H1 (cell line): ENCODE data around the gene SFT2D1. TPM values are rescaled to one million over a fixed set of nuclear protein-coding genes. Genes with fewer than 3 reads are reported as not detected.

Experiments used
- CTCF ChIA-PET: fragments of 300-600 bp; sonication (Branson Sonifier 250); formaldehyde crosslinking; loops from one replicate; lab custom pipeline; 2021; ENCODE audit not compliant: partially characterized antibody; lab: Charles Lee
- POLR2A ChIA-PET: fragments of 300-600 bp; sonication (Branson Sonifier 250); formaldehyde crosslinking; loops from one replicate; lab custom pipeline; 2021; ENCODE audit warnings: inconsistent platforms; ENCODE audit not compliant: partially characterized antibody; lab: Charles Lee
- DNase-seq, 2 experiments: peaks; one replicate each; pipeline versions ENCODE4 v3.0.0 to v3.0.0-alpha.2; 2010 to 2022; ENCODE audit warnings: low spot score in 2 of 2, low read depth in 1 of 2, mixed read lengths in 1 of 2
- FAIRE-seq: peaks from 2 replicates; lab custom pipeline; 2011; peaks lifted over from hg19 to GRCh38; lab: Jason Lieb, UNC
- H2AFZ ChIP-seq: 2 replicates; pipeline ENCODE4 v1.8.1; 2012; ENCODE audit warnings: low read length, inconsistent platforms
- H2AK5ac ChIP-seq: 2 replicates; pipeline ENCODE4 v1.6.1; 2013; ENCODE audit warnings: low read depth, low read length
- H2BK120ac ChIP-seq: replicated peaks from 2 replicates; pipeline ENCODE3; 2013; ENCODE audit warnings: low read depth, low read length, inconsistent platforms
- H2BK12ac ChIP-seq: 2 replicates; pipeline ENCODE4 v1.6.1; 2013; ENCODE audit warnings: low read depth, low read length
- H2BK15ac ChIP-seq: 2 replicates; pipeline ENCODE4 v1.6.1; 2013; ENCODE audit warnings: low read length
- H2BK20ac ChIP-seq: 2 replicates; pipeline ENCODE4 v1.6.1; 2013; ENCODE audit warnings: low read length
- H2BK5ac ChIP-seq: 2 replicates; pipeline ENCODE4 v1.6.1; 2013; ENCODE audit warnings: low read depth, low read length
- H3K14ac ChIP-seq: 2 replicates; pipeline ENCODE4 v1.6.1; 2013; ENCODE audit warnings: inconsistent platforms; ENCODE audit not compliant: insufficient read length
- H3K18ac ChIP-seq: 2 replicates; pipeline ENCODE4 v1.6.1; 2013; ENCODE audit warnings: low read length; ENCODE audit errors: extremely low read depth
- H3K23ac ChIP-seq: 2 replicates; pipeline ENCODE4 v1.6.1; 2013; ENCODE audit warnings: inconsistent platforms; ENCODE audit not compliant: insufficient read length
- H3K23me2 ChIP-seq: 2 replicates; pipeline ENCODE4 v1.6.1; 2013; ENCODE audit warnings: low read depth, low read length
- H3K27ac ChIP-seq: 2 replicates; pipeline ENCODE4 v1.6.1; 2011; ENCODE audit warnings: low read depth, low read length, inconsistent platforms
- H3K27me3 ChIP-seq, 4 experiments: replicated peaks in 1 of 4; 1 replicate in 1 of 4; 2 replicates in 3 of 4; pipeline versions ENCODE4 v1.6.1 to v1.8.1; 2011 to 2013; ENCODE audit warnings: low read length in 3 of 4, mild to moderate bottlenecking in 3 of 4, inconsistent platforms in 2 of 4, mixed read lengths in 2 of 4, moderate library complexity in 1 of 4; ENCODE audit not compliant: control insufficient read depth in 3 of 4, insufficient read depth in 3 of 4; ENCODE audit errors: extremely low read depth in 1 of 4
- H3K36me3 ChIP-seq, 4 experiments: 2 replicates each; pipeline versions ENCODE4 v1.6.1 to v1.8.1; 2011 to 2013; ENCODE audit warnings: mild to moderate bottlenecking in 4 of 4, low read length in 3 of 4, moderate library complexity in 2 of 4, control low read depth in 1 of 4, inconsistent platforms in 1 of 4; ENCODE audit not compliant: insufficient read depth in 4 of 4, control insufficient read depth in 2 of 4
- H3K4ac ChIP-seq: replicated peaks from 2 replicates; pipeline ENCODE3; 2013; ENCODE audit warnings: low read length, low read depth, mixed read lengths, inconsistent platforms; ENCODE audit not compliant: insufficient read length
- H3K4me1 ChIP-seq, 4 experiments: replicated peaks in 1 of 4; 1 replicate in 1 of 4; 2 replicates in 3 of 4; pipeline versions ENCODE4 v1.6.1 to v1.8.1; 2011 to 2013; ENCODE audit warnings: low read length in 3 of 4, inconsistent platforms in 2 of 4, mixed read lengths in 1 of 4; ENCODE audit not compliant: insufficient read depth in 4 of 4, control insufficient read depth in 3 of 4
- H3K4me2 ChIP-seq, 2 experiments: 2 replicates each; pipeline versions ENCODE4 v1.6.1 to v1.8.1; 2011 to 2013; ENCODE audit warnings: low read depth in 2 of 2, low read length in 2 of 2, control low read depth in 1 of 2, inconsistent platforms in 1 of 2, mild to moderate bottlenecking in 1 of 2; ENCODE audit not compliant: insufficient read depth in 1 of 2
- H3K4me3 ChIP-seq, 4 experiments: fragments of 200-600, 300-600 bp in 1 of 4; sonication (generic), shearing (Covaris generic), sonication (Bioruptor Twin) in 1 of 4; 2 replicates each; pipeline versions ENCODE4 v1.5.1 to v1.8.1; 2011 to 2016; ENCODE audit warnings: low read length in 4 of 4, low read depth in 3 of 4, control low read depth in 2 of 4, inconsistent platforms in 2 of 4, mild to moderate bottlenecking in 2 of 4, mixed read lengths in 1 of 4, moderate library complexity in 1 of 4; ENCODE audit not compliant: insufficient read depth in 2 of 4; ENCODE audit errors: extremely low read depth in 1 of 4
- H3K56ac ChIP-seq: replicated peaks from 2 replicates; pipeline ENCODE3; 2013; ENCODE audit warnings: low read depth, mild to moderate bottlenecking, mixed read lengths, low read length, inconsistent platforms; ENCODE audit not compliant: insufficient read length
- H3K79me1 ChIP-seq: 2 replicates; pipeline ENCODE4 v1.6.1; 2013; ENCODE audit warnings: low read depth, low read length, control low read depth
- H3K79me2 ChIP-seq, 2 experiments: 2 replicates each; pipeline versions ENCODE4 v1.6.1 to v1.8.1; 2012 to 2013; ENCODE audit warnings: low read length in 2 of 2, mild to moderate bottlenecking in 2 of 2, inconsistent platforms in 1 of 2; ENCODE audit not compliant: insufficient read depth in 2 of 2, control insufficient read depth in 1 of 2
- H3K9ac ChIP-seq, 4 experiments: replicated peaks in 1 of 4; 1 replicate in 1 of 4; 2 replicates in 3 of 4; pipeline versions ENCODE4 v1.6.1 to v1.8.1; 2011 to 2013; ENCODE audit warnings: low read depth in 3 of 4, low read length in 3 of 4, control low read depth in 2 of 4, mild to moderate bottlenecking in 2 of 4, moderate library complexity in 2 of 4, inconsistent platforms in 1 of 4; ENCODE audit errors: extremely low read depth in 1 of 4
- H3K9me3 ChIP-seq, 2 experiments: 2 replicates each; pipeline versions ENCODE4 v1.6.1 to v1.8.1; 2012 to 2013; ENCODE audit warnings: mild to moderate bottlenecking in 2 of 2, moderate library complexity in 2 of 2, control low read depth in 1 of 2, inconsistent platforms in 1 of 2, low read depth in 1 of 2, low read length in 1 of 2, mixed read lengths in 1 of 2; ENCODE audit not compliant: insufficient read depth in 2 of 2
- H4K20me1 ChIP-seq, 2 experiments: replicated peaks in 1 of 2; 2 replicates each; pipeline versions ENCODE3 to v1.8.1; 2011 to 2013; ENCODE audit warnings: inconsistent platforms in 2 of 2, low read length in 2 of 2, mild to moderate bottlenecking in 1 of 2; ENCODE audit not compliant: insufficient read depth in 2 of 2, control insufficient read depth in 1 of 2
- H4K5ac ChIP-seq: 2 replicates; pipeline ENCODE4 v1.6.1; 2013; ENCODE audit warnings: low read length, low read depth, mixed read lengths, inconsistent platforms; ENCODE audit not compliant: insufficient read length
- H4K8ac ChIP-seq: 2 replicates; pipeline ENCODE4 v1.8.0; 2013; ENCODE audit warnings: mild to moderate bottlenecking, moderate library complexity, low read length, inconsistent platforms; ENCODE audit not compliant: insufficient read depth; ENCODE audit errors: extremely low read depth
- H4K91ac ChIP-seq: replicated peaks from 2 replicates; pipeline ENCODE3; 2013; ENCODE audit warnings: low read length, mixed read lengths, inconsistent platforms; ENCODE audit not compliant: insufficient read length
- BACH1 ChIP-seq: IDR thresholded peaks from 2 replicates; pipeline ENCODE4 v1.6.1; 2012; ENCODE audit warnings: low read length, improper control_type of control experiment
- CEBPB ChIP-seq: IDR thresholded peaks from 2 replicates; pipeline ENCODE4 v1.6.1; 2012; ENCODE audit warnings: low read depth, low read length
- CHD1 ChIP-seq: IDR thresholded peaks from 2 replicates; pipeline ENCODE4 v1.6.1; 2012; ENCODE audit warnings: low read depth, low read length, improper control_type of control experiment
- FOSL1 ChIP-seq: IDR thresholded peaks from 2 replicates; pipeline ENCODE4 v1.6.1; 2011; ENCODE audit warnings: mild to moderate bottlenecking, low read depth, low read length, moderate library complexity; ENCODE audit not compliant: insufficient read depth
- GABPA ChIP-seq: IDR thresholded peaks from 2 replicates; pipeline ENCODE4 v1.6.1; 2011; ENCODE audit warnings: mild to moderate bottlenecking, low read length, moderate library complexity, borderline replicate concordance; ENCODE audit not compliant: insufficient read depth
- KDM1A ChIP-seq: fragments of 200-600, 300-600 bp; sonication (generic); IDR thresholded peaks from 2 replicates; pipeline ENCODE4 v1.7.1; 2016; ENCODE audit warnings: mild to moderate bottlenecking, low read length, borderline replicate concordance
- POLR2A ChIP-seq, 2 experiments: IDR thresholded peaks; 1 replicate in 1 of 2; 2 replicates in 1 of 2; pipeline ENCODE4 v1.6.1; 2011; ENCODE audit warnings: low read depth in 2 of 2, low read length in 2 of 2, mild to moderate bottlenecking in 2 of 2; ENCODE audit errors: control extremely low read depth in 1 of 2
- RAD21 ChIP-seq, 2 experiments: IDR thresholded peaks in 1 of 2; conservative IDR thresholded peaks in 1 of 2; 2 replicates each; pipeline ENCODE4 v1.6.1; 2011; ENCODE audit warnings: low read depth in 2 of 2, low read length in 2 of 2, improper control_type of control experiment in 1 of 2, inconsistent platforms in 1 of 2, mild to moderate bottlenecking in 1 of 2, moderate library complexity in 1 of 2
- RBBP5 ChIP-seq: IDR thresholded peaks from 2 replicates; pipeline ENCODE4 v1.7.1; 2012; ENCODE audit warnings: low read depth, mild to moderate bottlenecking, inconsistent platforms, low read length, moderate library complexity, borderline replicate concordance
- SAP30 ChIP-seq: fragments of 300-600 bp; sonication (generic); IDR thresholded peaks from 2 replicates; pipeline ENCODE4 v1.7.1; 2012; ENCODE audit warnings: low read length, moderate library complexity, mild to moderate bottlenecking, inconsistent platforms; ENCODE audit not compliant: insufficient read depth, insufficient replicate concordance
- TAF1 ChIP-seq: IDR thresholded peaks from 2 replicates; pipeline ENCODE4 v1.6.1; 2011; ENCODE audit warnings: mild to moderate bottlenecking, low read depth, low read length
- TCF12 ChIP-seq: IDR thresholded peaks from 2 replicates; pipeline ENCODE4 v1.6.1; 2011; ENCODE audit warnings: low read depth, mild to moderate bottlenecking, low read length
- WGBS, 2 experiments: shearing (Covaris generic) in 1 of 2; methylation state at CpG; one replicate each; pipeline versions ENCODE4 v1.1.6 to v1.1.7; 2013 to 2015; ENCODE audit warnings: low lambda C conversion rate in 2 of 2, mixed read lengths in 2 of 2, inconsistent platforms in 1 of 2, low coverage in 1 of 2, missing lambda C conversion rate in 1 of 2; ENCODE audit not compliant: insufficient replicate concordance in 2 of 2, insufficient coverage in 1 of 2, insufficient read length in 1 of 2; ENCODE audit errors: extremely low coverage in 1 of 2, missing lambda C conversion rate in 1 of 2; 5-methylcytosine and 5-hydroxymethylcytosine counted together
- polyA plus RNA-seq, 7 experiments: library from polyadenylated mRNA; depleted of rRNA in 3 of 7; stranded (reverse) in 5 of 7; unstranded in 2 of 7; fragments of >200 nt in 5 of 7; fragments of 200-250 nt in 2 of 7; gene quantifications; 1 replicate in 5 of 7; 2 replicates in 1 of 7; 4 replicates in 1 of 7; pipeline versions ENCODE4 v1.2.1 to v1.2.3, GENCODE V29; 2011 to 2013; ENCODE audit warnings: missing spikeins in 2 of 7, mixed read lengths in 2 of 7
- total RNA-seq: library from RNA; stranded (reverse); fragmentation: NEBNext Ultra II Directional; extraction: Animal tissue kit (Norgen Biotek cat#: 25700); gene quantifications from 2 replicates; pipeline ENCODE4 v1.2.1, GENCODE V29; 2021
- TF ChIP-seq, protein P1 (sequence below): IDR thresholded peaks from 2 replicates; pipeline ENCODE4 v1.6.1; 2011; ENCODE audit warnings: low read length, improper control_type of control experiment

SFT2D1 gene
- total and polyA plus RNA-seq, 2 of the 8 experiments (the other 6 are each of a cell fraction or from before 2014, with no cell fraction given): 52.3 to 76.1 TPM

DNA sequence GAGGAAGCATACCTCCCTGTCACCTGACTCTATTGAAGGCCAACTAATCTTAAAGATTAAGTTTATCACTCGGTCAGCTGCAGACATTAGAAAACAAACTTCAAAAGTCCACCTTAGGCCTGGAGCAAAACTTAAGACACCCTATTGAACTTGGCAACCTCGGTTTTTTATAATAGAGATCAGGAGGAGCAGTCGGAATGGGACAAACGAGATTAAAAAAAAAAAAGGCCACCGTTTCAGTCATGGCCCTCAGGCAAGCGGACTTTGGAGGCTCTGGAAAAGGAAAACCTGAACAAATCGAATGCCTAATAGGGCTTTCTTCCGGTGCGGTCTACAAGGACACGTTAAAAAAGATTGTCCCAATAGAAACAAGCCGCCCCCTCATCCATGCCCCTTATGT, 26.9 kb downstream of the SFT2D1 start:
- peaks cover 0 to 2% (median 1%) of the 10 kb centered on the region in 4 experiments; a peak in 5 of 7 replicates for H3K27me3 ChIP-seq
- H3K79me2 ChIP-seq: no peaks in the 10 kb centered on the region
- no peak overlapping the region for H2BK20ac ChIP-seq
- no peaks in the 10 kb centered on the region for H3K9me3 ChIP-seq
- no peak overlapping the region for H2AFZ ChIP-seq
- ChIA-PET POLR2A (no interaction called here), CTCF (interaction anchor here (0.9 kb wide), 1 partner anchor 12 kb away, joined by 3 read pairs; no protein-coding TSS in a partner anchor)
- H3K9ac ChIP-seq: no peak overlapping the region
- no peak overlapping the region for H3K4ac ChIP-seq
- no peak for DNase-seq
- H2BK12ac ChIP-seq: no peak overlapping the region
- WGBS, 2 experiments: 91% methylated on average over 11 of the region's 11 CpGs; no CpG with 5 or more reads in 1 of the 2 experiments
- H2BK5ac ChIP-seq: no peak overlapping the region
- no peak overlapping the region for H2AK5ac ChIP-seq
- H3K18ac ChIP-seq: no peak overlapping the region
- H4K20me1 ChIP-seq: no peaks in the 10 kb centered on the region
- H4K5ac ChIP-seq: no peak overlapping the region
- no peak overlapping the region for H4K8ac ChIP-seq
- no peak for FAIRE-seq
- H2BK15ac ChIP-seq: no peak overlapping the region
- no peak overlapping the region for H3K4me3 ChIP-seq
- no peak overlapping the region for H3K23ac ChIP-seq
- no peaks in the 10 kb centered on the region for H3K79me1 ChIP-seq
- peaks cover 0 to 5% (median 0%) of the 10 kb centered on the region in 4 experiments; a peak in 2 of 8 replicates for H3K36me3 ChIP-seq
- H4K91ac ChIP-seq: no peak overlapping the region
- no peak overlapping the region for H3K4me2 ChIP-seq
- no peak overlapping the region for H3K14ac ChIP-seq
- no peak overlapping the region for H3K56ac ChIP-seq
- H3K4me1 ChIP-seq: 0 out of 7 replicates have a peak, but pooled peaks cover 0 to 2% (median 0%) of the 10 kb centered on the region in 4 experiments
- H2BK120ac ChIP-seq: no peak overlapping the region
- no peaks in the 10 kb centered on the region for H3K23me2 ChIP-seq
- H3K27ac ChIP-seq: no peak overlapping the region
- TF ChIP-seq BACH1 (no peak), FOSL1 (no peak), KDM1A (no peak), TAF1 (no peak), POLR2A (IDR thresholded peaks at IDR 0.05; ENCODE audit: control extremely low read depth in 1 of 2, low read depth in 2 of 2, low read length in 2 of 2) (no peak), SAP30 (no peak), RBBP5 (no peak), CHD1 (no peak), GABPA (no peak), TCF12 (no peak), RAD21 (IDR thresholded peaks at IDR 0.05 in 1 of 2, conservative IDR thresholded peaks at IDR 0.05 in 1 of 2; ENCODE audit: low read depth in 2 of 2, low read length in 2 of 2) (no peak), CEBPB (no peak)
- TF ChIP-seq, protein P1, sequence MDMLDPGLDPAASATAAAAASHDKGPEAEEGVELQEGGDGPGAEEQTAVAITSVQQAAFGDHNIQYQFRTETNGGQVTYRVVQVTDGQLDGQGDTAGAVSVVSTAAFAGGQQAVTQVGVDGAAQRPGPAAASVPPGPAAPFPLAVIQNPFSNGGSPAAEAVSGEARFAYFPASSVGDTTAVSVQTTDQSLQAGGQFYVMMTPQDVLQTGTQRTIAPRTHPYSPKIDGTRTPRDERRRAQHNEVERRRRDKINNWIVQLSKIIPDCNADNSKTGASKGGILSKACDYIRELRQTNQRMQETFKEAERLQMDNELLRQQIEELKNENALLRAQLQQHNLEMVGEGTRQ: no peak
